ENCODE results near the gene UAP1L1.
A peak's percentile ranks its signal among the peaks of the same experiment; 100 is the strongest.
"Not testable (repeated sequence)": the region's sequence is repeated elsewhere in the genome, so short reads cannot be mapped to it uniquely, and the experiment has no call there.

The UAP1L1 gene, protein sequence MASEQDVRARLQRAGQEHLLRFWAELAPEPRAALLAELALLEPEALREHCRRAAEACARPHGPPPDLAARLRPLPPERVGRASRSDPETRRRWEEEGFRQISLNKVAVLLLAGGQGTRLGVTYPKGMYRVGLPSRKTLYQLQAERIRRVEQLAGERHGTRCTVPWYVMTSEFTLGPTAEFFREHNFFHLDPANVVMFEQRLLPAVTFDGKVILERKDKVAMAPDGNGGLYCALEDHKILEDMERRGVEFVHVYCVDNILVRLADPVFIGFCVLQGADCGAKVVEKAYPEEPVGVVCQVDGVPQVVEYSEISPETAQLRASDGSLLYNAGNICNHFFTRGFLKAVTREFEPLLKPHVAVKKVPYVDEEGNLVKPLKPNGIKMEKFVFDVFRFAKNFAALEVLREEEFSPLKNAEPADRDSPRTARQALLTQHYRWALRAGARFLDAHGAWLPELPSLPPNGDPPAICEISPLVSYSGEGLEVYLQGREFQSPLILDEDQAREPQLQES

DNA sequence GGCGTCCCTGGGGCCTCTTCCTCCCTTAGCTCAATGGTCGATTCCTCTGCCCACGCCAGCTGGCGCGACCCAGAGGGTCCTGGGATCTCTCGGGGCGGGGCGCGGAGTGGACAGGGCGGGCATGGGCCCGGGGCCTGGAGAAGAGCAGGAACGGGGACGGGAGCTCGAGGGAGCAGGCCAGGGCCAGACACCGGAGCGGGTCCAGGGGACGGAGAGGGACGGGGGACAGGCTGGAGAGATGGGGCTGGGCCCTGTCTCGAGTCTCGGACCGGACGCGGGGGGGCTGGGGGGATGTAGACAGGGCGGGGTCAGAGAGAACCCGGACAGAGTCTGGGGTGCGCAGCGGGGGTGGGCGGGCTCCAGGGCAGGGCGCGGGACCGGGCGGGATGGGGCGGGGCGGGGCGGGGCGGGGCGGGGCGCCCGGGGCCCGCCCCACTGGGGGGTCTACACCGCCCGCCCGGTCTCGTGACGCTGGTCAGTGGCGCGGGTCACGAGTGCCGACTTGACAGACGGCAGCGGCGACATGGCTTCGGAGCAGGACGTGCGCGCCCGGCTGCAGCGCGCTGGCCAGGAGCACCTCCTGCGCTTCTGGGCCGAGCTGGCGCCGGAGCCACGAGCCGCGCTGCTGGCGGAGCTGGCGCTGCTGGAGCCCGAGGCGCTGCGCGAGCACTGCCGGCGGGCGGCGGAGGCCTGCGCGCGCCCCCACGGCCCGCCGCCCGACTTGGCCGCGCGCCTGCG lies at the start of gene UAP1L1:
Gene UAP1L1 (plus strand): TSS at position 508 of the 738 bp plus-strand sequence. CDS start 16 bp downstream, at position 524.
- TF ChIP-seq ZNF274 (IDR thresholded peaks at IDR 0.05; ENCODE audit: low read depth, low read length) = no peak
- peak within 1 kb of the TSS; percentile 50; the same call in 1 of the 2 replicates for H3K4me3 ChIP-seq (ENCODE audit: low read length)

DNA sequence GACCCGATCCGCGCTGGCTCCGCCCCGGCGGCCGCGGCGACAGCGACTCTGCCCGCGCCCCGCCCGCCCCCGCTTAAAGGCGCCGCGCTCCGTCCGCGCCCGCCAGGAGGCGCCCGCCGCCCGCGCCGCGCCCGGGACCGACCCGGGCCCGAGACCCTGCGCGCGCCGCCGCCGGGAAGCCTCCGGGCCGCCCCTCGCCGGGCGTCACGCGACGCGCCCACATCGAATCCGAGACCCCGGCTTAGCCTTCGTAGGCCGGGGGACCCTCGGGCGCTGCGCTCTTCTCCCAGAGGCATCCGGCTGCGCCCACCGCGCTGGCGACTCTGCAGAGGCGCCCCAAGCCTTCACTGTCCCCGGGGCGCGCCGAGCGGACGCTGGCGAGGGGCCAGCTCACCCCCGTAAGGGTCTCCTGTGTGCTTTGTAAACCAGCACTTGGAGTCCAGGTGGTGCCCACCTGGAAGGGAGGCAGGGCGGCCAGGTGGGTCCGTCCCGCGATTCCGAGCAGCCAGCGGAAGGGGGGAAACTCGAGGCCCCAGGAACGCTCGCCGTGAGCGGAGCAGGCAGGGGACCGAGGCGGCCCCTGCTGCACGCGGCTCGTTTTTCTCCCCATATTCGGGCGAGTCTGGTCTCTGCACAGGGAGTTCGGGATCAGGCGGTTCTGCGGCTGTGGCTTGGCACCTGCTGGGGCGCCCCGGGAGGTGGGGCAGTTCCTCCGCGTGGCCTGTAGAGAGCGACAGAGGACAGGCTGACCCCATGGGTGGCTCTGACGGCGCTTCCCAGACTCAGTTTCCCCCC lies 48.9 kb upstream of the UAP1L1 start:
- peak overlapping the region; percentile 16; the same call in 1 of the 2 replicates for H3K4me3 ChIP-seq (ENCODE audit: low read length)
- no peak for TF ChIP-seq ZNF274 (IDR thresholded peaks at IDR 0.05; ENCODE audit: low read depth, low read length)

DNA sequence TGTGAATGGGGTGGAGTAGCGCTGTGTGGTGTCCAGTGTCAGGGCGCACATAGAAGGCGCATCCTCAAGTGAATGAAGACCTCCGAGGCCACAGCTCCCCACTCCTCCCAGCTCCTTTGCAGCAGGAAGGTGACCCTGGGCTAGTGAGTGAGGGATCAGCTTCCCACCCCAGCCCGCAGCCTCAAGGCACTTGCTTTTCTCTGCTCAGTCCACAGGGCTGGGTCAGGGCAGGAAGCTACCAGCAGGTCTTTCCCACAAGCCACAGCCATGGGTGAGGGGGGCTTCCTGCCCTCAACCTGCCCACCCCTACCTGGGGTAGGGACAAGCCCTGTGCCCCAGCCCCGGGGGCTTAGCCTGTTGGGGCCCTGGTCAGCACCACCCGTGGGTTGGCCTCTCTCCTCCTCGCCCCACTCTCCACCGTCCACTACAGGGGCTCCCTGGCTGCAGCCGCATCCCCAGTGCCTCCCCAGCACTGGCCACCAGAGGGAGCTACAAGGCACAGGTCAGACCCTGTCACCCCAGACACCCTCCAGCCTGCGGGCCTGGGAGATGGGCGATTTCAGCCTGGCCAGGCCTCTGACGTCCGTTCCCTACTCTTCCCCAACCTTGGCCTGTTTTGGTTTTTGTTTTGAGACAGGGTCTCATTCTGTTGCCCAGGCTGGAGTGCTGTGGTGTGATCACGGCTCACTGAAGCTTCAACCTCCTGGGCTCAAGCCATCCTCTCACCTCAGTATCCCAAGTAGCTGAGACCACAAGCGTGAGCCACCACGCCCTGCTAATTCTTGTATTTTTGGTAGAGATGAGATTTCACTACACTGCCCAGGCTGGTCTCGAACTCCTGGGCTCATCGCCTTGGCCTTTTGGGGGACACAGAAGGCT lies 48.0 kb upstream of the UAP1L1 start:
- H3K4me3 ChIP-seq (ENCODE audit: low read length) = no peak overlapping the region
- TF ChIP-seq ZNF274 (IDR thresholded peaks at IDR 0.05; ENCODE audit: low read depth, low read length) = no peak

DNA sequence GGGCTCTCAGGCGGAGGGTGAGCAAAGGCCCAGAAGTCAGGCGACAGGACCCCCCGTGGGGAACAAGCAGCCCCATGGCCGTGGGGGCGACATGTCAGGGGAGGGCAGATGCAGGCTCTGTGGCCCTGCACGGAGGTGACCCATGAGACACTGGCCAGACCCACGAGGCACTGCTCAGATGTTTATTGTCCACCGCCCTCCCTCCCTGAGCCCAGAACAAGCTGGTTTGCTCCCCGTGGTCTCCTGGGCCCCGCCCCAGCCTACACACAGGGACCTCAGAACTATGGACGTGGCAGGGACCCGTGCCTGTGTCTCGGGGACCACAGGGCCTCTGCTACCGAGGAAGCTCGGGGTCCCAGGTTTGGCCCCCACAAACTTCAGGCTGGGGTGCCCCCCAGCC lies 47.3 kb upstream of the UAP1L1 start:
- no peak for TF ChIP-seq ZNF274 (IDR thresholded peaks at IDR 0.05; ENCODE audit: low read depth, low read length)
- no peak overlapping the region for H3K4me3 ChIP-seq (ENCODE audit: low read length)

DNA sequence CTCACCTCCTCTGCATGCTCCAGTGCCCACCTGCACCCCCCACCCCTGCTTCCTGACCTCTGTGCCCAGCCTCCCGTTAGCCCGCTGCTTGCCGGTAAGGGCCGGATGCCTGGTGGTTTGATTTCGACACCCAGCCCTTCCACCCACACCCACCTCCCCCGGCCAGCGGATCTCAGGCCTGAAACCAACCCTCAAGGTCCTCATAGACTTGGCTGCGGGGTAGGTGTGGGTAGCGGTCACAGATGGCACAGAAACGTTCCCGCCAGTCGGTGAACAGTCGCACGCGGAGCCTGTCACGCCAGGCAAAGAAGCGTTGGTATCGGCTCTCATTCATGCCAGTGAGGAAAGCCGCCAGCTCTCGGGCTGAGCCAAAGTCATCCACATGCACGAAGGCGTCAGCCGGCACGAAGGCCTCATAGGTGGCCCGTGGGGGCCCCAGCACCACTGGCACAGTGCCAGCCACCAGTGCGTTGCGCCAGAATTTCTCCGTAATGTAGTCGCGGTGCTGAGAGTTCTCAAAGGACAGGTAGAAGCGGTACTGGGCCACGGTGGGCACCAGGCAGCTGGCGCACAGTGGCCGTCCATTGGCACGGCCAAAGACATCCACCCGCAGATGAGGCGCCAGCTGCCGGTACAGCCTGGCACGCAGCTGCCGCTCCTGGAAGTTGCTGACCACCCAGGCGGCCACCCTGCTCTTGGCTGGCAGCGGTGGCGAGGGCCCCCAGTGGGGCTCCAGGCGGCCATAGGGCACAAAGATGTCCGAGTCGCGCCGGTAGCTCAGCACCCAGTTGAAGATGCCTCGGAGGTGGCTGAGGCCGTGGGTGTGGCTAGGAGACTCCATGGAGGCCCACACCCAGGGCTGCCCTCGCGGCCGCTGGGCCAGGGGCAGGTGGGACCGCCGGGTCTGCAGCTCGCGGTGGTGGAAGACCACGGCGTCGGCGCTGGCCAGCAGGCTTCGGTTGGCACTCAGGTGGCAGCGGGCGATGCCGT lies 46.5 kb upstream of the UAP1L1 start:
- H3K4me3 ChIP-seq (ENCODE audit: low read length) = no peak overlapping the region
- no peak for TF ChIP-seq ZNF274 (IDR thresholded peaks at IDR 0.05; ENCODE audit: low read depth, low read length)

DNA sequence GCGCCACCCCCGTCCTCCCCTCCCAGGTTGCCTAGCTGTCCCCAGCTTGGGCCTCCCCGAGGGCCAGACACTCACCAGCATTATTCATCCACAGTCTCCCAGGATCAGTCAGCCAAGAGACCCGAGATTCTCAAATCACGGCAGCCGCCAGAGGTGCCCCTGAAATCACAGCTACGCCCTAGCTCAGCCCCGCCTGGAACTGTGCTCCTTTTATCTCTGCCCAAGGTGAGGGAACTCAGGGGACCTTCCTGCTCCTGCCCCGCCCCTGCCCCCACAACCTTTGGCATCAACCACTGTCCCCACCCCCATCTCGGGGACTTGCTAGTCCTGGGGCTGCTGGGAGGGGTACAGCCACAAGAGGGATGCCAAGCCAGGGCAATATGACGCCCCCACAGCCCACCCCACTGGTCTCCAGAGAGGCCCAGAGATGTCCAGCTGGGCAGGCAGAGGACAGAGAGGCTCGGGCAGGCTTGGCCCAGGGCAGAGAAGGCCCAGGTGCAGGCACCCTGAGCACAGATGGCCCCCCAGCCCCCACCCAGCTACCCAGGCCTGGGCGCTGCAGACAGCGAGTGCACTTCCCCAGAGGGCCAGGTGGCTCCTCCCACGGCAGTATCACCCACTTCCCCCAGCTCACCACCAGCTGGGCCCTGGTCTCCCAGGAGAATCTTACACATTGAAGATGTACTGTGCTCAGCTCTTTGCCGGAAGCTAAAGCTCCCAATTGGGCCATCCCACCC lies 45.2 kb upstream of the UAP1L1 start, which contains the start of gene FUT7:
Gene FUT7 (minus strand): TSS at position 185 of the 737 bp plus-strand sequence. CDS start 97 bp downstream, at position 88.
- no peak for TF ChIP-seq ZNF274 (IDR thresholded peaks at IDR 0.05; ENCODE audit: low read depth, low read length)
- H3K4me3 ChIP-seq (ENCODE audit: low read length) = no peak within 1 kb of the TSS

DNA sequence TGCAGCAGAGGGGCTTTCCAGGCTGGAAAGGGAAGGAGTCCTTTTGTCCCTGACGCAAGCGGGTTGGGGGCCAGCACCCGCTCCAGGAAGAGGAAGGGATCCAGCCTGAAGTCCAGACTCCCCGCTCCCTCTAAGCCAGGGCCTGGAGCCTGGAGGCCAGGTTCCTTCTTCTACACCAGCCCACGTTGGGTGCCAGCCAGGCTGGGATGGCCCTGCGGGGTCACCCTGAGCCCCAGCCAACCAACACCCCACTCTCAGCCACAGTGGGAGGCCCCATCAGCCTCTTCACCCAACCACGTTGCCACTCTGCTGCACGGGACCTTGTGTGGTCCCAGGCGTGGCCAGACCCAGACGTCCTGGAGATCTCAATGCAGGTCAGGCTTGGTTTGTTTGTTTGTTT lies 44.5 kb upstream of the UAP1L1 start:
- no peak for TF ChIP-seq ZNF274 (IDR thresholded peaks at IDR 0.05; ENCODE audit: low read depth, low read length)
- H3K4me3 ChIP-seq (ENCODE audit: low read length) = no peak overlapping the region

DNA sequence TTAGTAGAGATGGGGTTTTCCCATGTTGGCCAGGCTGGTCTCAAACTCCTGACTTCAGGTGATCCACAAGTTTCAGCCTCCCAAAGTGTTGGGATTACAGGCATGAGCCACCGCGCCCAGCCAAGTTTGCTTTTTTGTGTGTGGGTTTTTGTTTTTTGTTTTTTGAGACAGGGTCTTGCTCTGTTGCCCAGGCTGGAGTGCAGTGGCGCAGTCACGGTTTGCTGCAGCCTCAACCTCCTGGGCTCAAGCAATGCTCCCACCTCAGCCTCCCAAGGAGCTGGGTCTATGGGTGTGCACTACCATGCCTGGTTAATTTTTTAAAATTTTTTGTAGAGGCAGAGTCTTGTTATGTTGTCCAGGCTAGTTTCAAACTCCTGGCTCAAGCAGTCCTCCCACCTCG lies 43.8 kb upstream of the UAP1L1 start:
- H3K4me3 ChIP-seq (ENCODE audit: low read length) = not testable (repeated sequence)

DNA sequence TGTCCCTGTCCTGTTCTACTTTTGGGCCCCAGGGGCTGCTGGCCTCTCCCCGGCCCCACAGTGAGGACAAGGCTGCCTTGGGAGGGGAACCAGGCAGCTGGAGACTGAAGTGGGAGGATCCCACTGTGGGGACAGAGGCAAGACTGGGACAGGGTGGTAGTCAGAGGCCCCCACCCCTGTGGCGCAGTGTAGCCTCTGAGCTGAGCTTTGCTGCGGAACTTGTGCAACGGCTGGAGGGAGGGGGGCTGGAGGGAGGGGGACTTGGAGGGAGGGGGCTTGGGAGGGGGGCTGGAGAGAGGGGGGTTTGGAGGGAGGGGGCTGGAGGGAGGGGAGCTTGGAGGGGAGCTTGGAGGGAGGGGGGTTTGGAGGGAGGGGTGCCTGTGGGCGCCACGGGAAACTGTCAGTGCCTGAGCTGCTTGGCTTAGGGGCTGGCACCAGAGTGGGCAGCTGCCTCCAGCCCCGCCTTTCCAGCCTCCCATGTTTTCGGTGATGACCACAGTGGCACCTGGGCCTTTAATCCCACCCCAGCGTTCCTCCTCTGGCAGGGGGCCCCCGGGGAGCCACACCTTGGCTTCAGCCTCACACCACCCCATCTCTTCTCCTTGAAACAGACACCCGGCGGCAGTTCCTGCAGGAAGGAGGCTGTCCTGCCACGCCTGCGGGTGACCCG lies 43.1 kb upstream of the UAP1L1 start:
- H3K4me3 ChIP-seq (ENCODE audit: low read length) = no peak overlapping the region
- no peak for TF ChIP-seq ZNF274 (IDR thresholded peaks at IDR 0.05; ENCODE audit: low read depth, low read length)

DNA sequence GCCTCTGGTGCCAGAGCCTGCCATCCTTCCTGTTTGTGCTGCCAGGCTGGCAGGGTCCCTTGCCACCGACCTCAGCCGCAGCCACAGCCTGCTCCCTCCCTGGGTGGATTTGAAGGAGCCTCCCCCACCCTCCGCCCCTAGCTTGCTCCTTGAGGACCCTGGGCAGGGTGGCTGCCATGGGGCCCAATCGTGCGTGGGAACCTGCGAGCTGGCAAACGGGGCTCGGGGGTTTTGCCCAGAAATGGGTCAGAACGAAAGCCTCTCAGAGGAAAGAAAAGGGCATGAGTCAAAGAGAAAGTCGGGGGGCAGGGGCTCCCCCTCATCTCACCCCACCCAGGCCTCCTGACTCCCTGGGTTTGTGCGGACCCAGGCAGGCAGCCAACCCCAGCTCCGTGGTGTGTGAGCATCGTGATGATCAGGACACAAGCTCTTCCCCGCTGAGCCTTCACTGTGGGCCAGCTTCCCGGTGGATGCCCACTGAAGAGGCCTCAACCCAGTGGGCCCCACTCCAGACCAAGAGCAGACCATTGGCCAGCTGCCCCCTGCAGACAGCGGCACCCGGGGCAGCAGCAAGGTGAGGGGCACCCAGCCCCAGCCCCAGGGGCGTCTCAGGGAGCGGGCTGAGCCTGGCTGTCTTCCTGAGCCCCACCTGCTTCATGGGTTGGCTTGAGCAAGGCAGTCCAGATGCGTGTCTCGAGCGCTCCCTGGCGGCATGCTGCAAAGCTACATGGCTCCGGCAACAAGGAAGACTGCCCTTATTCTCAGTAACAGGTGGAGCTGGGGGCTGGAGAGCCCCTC lies 42.4 kb upstream of the UAP1L1 start:
- TF ChIP-seq ZNF274 (IDR thresholded peaks at IDR 0.05; ENCODE audit: low read depth, low read length) = no peak
- H3K4me3 ChIP-seq (ENCODE audit: low read length) = no peak overlapping the region
